Upper lobe of right lung (tissue), 1 donor: Measurements from ENCODE around the gene BIRC6. TPM values are rescaled to one million over a fixed set of nuclear protein-coding genes. Genes with fewer than 3 reads are reported as not detected.

Experiments used
- ATAC-seq: fragments of 200-7000 bp; cut with Tn5 transposase; one replicate; pipeline ENCODE4 v1.9.1; 2020; ENCODE audit warnings: mild to moderate bottlenecking, moderate library complexity
- DNase-seq: peaks from one replicate; pipeline ENCODE4 v3.0.0-alpha.2; 2020
- H3K27ac ChIP-seq: fragments of 200-600 bp; one replicate; pipeline ENCODE4 v1.8.0; 2022
- H3K27me3 ChIP-seq: fragments of 200-600 bp; one replicate; pipeline ENCODE4 v1.8.0; 2022; ENCODE audit warnings: mild to moderate bottlenecking
- H3K36me3 ChIP-seq: fragments of 200-600 bp; one replicate; pipeline ENCODE4 v1.8.0; 2022
- H3K4me1 ChIP-seq: fragments of 200-600 bp; one replicate; pipeline ENCODE4 v1.8.0; 2022
- H3K4me3 ChIP-seq: fragments of 200-600 bp; one replicate; pipeline ENCODE4 v1.8.0; 2022; ENCODE audit warnings: mild to moderate bottlenecking
- H3K9me3 ChIP-seq: fragments of 200-600 bp; one replicate; pipeline ENCODE4 v1.8.0; 2022
- intact Hi-C: fragments of 100-400 bp; cut with DNase I; formaldehyde crosslinking; loops from one replicate; pipeline ENCODE4 v1.11.0; 2022
- total RNA-seq: library from RNA; stranded (reverse); fragmentation: NEBNext Ultra II Directional; extraction: Animal tissue kit (Norgen Biotek cat#: 25700); gene quantifications from one replicate; pipeline ENCODE4 v1.2.1, GENCODE V29; 2021
- TF ChIP-seq, protein P1 (sequence below): fragments of 200-600 bp; IDR thresholded peaks from one replicate; pipeline ENCODE4 v1.8.0; 2022; ENCODE audit warnings: antibody characterized with exemption
- donor health status: DM: no; HTN: yes; CAD: no; lungs with severe emphysema.

Gene BIRC6
- total RNA-seq, 1 donor from 2014 or later = 86.6 TPM

DNA sequence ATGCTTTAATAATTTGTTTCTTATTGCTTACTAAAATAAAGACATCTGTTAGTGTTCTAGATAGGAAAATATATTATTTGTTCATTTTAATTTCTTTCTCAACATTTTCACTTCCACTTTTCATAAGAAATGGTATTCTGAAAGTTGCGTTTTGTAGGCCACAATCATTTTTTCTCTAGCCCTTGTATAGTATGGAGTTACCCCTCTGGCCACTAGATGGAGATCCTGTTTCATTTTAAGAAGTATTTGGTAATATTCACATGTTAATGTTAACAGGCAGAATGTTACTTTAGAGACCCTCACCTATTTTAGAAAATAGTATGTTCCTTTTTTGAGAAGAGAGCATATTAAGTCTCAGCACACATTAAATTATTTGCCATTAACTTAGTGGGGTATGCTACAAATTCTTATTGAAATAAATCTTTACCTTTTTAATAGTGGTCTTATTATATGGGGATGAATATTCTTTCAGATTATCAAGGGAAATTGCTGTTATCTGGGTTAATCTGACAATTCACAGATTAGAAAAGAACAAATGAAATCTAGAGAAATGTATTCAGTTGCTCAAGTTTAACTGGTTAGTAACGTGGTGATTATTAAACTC is 197.1 kb downstream of the BIRC6 start:
- H3K27me3 ChIP-seq = no peaks in the 10 kb centered on the region
- H3K4me1 ChIP-seq = no peaks in the 10 kb centered on the region
- no peak overlapping the region for H3K27ac ChIP-seq
- H3K36me3 ChIP-seq = peaks cover 22% of the 10 kb centered on the region
- intact Hi-C loops = no loop called here
- peak; percentile 70 for ATAC-seq
- no peaks in the 10 kb centered on the region for H3K9me3 ChIP-seq
- DNase-seq = no peak
- TF ChIP-seq, protein P1, sequence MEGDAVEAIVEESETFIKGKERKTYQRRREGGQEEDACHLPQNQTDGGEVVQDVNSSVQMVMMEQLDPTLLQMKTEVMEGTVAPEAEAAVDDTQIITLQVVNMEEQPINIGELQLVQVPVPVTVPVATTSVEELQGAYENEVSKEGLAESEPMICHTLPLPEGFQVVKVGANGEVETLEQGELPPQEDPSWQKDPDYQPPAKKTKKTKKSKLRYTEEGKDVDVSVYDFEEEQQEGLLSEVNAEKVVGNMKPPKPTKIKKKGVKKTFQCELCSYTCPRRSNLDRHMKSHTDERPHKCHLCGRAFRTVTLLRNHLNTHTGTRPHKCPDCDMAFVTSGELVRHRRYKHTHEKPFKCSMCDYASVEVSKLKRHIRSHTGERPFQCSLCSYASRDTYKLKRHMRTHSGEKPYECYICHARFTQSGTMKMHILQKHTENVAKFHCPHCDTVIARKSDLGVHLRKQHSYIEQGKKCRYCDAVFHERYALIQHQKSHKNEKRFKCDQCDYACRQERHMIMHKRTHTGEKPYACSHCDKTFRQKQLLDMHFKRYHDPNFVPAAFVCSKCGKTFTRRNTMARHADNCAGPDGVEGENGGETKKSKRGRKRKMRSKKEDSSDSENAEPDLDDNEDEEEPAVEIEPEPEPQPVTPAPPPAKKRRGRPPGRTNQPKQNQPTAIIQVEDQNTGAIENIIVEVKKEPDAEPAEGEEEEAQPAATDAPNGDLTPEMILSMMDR = peak; percentile 74
- no peak overlapping the region for H3K4me3 ChIP-seq

DNA sequence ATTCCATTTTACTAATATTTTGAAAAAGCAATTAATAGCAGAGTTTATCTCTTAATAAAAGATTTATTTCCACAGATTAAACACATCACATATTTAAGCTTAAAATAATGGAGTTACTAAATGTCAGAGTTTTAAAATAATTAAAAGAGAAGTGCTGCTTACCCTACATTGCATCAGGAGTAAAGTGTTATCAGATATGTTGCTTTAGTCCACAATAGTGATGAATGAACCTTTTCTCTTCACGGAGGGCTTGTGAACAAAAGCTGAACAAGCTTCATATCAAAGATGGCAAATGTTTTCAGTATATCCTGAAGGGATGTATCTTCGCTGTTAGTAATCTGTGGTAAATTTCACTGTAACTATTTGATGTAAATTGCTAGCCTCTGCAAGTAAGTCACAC is 201.7 kb downstream of the BIRC6 start:
- H3K4me1 ChIP-seq = no peaks in the 10 kb centered on the region
- intact Hi-C loops = no loop called here
- TF ChIP-seq, protein P1 = no peak

DNA sequence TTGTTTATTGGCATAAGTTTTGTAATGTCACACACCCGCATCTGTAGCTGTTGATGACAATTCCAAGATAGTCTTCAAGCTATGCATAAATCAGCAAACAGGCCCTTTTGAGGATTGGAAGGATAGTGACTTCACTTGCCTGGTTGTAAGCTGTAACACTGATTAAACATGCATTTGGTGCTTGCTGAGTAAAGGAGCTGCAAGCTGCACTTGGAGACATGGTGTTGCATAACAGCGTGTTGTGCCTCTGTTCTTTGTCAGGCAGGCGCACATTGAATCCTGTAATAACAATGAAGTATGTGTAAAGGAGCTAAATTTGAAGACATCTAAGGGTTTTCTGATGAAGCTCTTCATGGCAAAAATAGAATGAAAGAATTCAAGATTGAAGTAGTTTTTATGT is 202.3 kb downstream of the BIRC6 start:
- Histone ChIP-seq H3K4me1 (no peaks in the 10 kb centered on the region), H3K4me3 (no peak overlapping the region), H3K36me3 (peaks cover 25% of the 10 kb centered on the region), H3K27ac (no peak overlapping the region), H3K9me3 (no peaks in the 10 kb centered on the region), H3K27me3 (no peaks in the 10 kb centered on the region)
- DNase-seq (no peak), ATAC-seq (peak; percentile 38)
- TF ChIP-seq, protein P1 = no peak
- intact Hi-C loops = no loop called here

More for the DNA sequence above, 201.7 kb downstream of the BIRC6 start:
- Histone ChIP-seq H3K4me3 (no peak overlapping the region), H3K27me3 (no peaks in the 10 kb centered on the region), H3K9me3 (no peaks in the 10 kb centered on the region), H3K36me3 (peaks cover 25% of the 10 kb centered on the region), H3K27ac (no peak overlapping the region)
- DNase-seq = no peak
- ATAC-seq = no peak

DNA sequence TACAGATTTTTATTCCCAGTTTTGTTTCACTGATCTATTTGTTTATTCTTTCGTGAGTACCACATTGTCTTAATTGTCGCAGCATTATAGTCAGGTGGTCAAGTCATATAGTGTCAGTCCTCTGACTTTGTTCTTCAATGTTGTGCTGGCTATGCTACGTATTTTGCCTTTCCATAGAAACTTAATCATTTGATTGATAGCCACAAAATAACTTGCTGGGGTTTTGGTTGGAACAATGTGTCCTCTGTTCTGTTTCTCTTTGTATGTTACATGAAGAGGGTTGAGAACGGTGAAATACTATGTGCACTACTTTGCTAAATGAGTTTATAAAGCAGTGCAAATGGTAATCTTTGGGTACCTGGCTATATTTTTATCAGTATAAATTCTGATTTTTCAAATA is 206.1 kb downstream of the BIRC6 start:
- Histone ChIP-seq H3K9me3 (peaks cover 3% of the 10 kb centered on the region), H3K27me3 (no peaks in the 10 kb centered on the region), H3K4me3 (no peak overlapping the region), H3K36me3 (peaks cover 31% of the 10 kb centered on the region), H3K27ac (no peak overlapping the region), H3K4me1 (no peaks in the 10 kb centered on the region)
- DNase-seq = no peak
- ATAC-seq = no peak
- intact Hi-C loops = no loop called here
- TF ChIP-seq, protein P1 = no peak

DNA sequence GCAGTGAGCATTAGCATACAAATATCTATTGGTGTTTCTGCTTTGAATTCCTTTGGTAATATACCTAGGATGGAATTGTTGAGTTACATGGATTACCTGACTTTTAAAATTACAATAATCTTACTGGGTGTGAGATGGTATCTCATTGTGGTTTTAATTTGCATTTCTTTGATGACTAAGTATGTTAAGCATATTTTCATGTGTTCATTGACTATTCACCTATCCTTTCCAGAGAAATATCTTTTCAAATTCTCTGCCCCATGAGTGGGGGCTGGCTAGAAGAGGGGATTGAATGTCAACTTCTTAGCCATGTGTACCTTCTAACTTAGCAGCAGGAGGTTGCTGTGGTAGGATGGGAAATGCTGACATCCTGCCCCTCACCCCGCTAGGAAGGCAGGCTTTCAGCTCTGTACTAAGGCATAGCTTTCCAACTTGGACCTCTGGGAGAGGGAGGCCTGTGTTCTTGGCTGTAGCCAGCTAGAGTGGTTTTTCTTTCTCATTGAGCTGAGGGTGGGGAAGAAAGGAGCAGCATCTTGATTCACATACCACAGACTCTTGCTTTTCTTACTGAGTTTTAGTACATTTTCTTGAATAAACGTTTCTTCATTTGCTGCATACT is 207.7 kb downstream of the BIRC6 start:
- Histone ChIP-seq H3K27me3 (no peaks in the 10 kb centered on the region), H3K36me3 (peaks cover 25% of the 10 kb centered on the region), H3K4me3 (no peak overlapping the region), H3K9me3 (peaks cover 3% of the 10 kb centered on the region), H3K4me1 (no peaks in the 10 kb centered on the region), H3K27ac (no peak overlapping the region)
- TF ChIP-seq, protein P1 = no peak
- DNase-seq = no peak
- intact Hi-C loops = no loop called here
- ATAC-seq = no peak
